HT1080 (cell line): Measurements from ENCODE around the gene SMPD1. TPM values are rescaled to one million over a fixed set of nuclear protein-coding genes. Genes with fewer than 3 reads are reported as not detected.
A peak's percentile ranks its signal among the peaks of the same experiment; 100 is the strongest.

Experiments
- DNase-seq: peaks from one replicate; pipeline ENCODE4 v3.0.0-alpha.2; 2015; ENCODE audit warnings: low read depth
- polyA plus RNA-seq, 2 experiments: library from polyadenylated mRNA; depleted of rRNA; stranded (reverse); fragments of >200 nt; gene quantifications; 2 replicates each; pipeline ENCODE4 v1.2.3, GENCODE V29; 2015
- total RNA-seq: library from RNA; depleted of rRNA; stranded (reverse); fragments of >200 nt; shearing (Covaris generic); gene quantifications from 2 replicates; pipeline ENCODE4 v1.2.3, GENCODE V29; 2014; rRNA removed

The SMPD1 gene
- total RNA-seq = 30.8 and 32.1 TPM in 2 replicates
- polyA plus RNA-seq (2015; cell fraction: cytosol; rRNA removed) = 63.3 and 67.5 TPM in 2 replicates
- 55.7 and 63.2 TPM in 2 replicates for polyA plus RNA-seq (2015; cell fraction: nucleus; rRNA removed)

- DNase-seq = peak; percentile 89
These were observed at the start of gene SMPD1 for GRCh38 chr11:6389905-6390717. Gene SMPD1, plus strand, starts transcription at chr11:6390474. Its CDS starts 125 bp downstream, at chr11:6390599.

- DNase-seq = no peak
These were observed 44.9 kb upstream of the SMPD1 start for GRCh38 chr11:6345366-6345765.

- no peak for DNase-seq
These were observed 40.2 kb upstream of the SMPD1 start for GRCh38 chr11:6350043-6350442.

- no peak for DNase-seq
These were observed 39.8 kb upstream of the SMPD1 start for GRCh38 chr11:6350486-6350885.

- DNase-seq = no peak
These were observed 38.4 kb upstream of the SMPD1 start for GRCh38 chr11:6351782-6352382.

GRCh38 chr11:6353367-6353987 lies 36.8 kb upstream of the SMPD1 start:
- peak; percentile 51 for DNase-seq

GRCh38 chr11:6354651-6355485 lies 35.4 kb upstream of the SMPD1 start:
- no peak for DNase-seq

GRCh38 chr11:6356503-6357055 lies 33.7 kb upstream of the SMPD1 start:
- no peak for DNase-seq

GRCh38 chr11:6357222-6357621 lies 33.1 kb upstream of the SMPD1 start:
- peak; percentile 73 for DNase-seq

- no peak for DNase-seq
These were observed 30.1 kb upstream of the SMPD1 start for GRCh38 chr11:6360183-6360582.

GRCh38 chr11:6362185-6362872 lies 27.9 kb upstream of the SMPD1 start:
- DNase-seq = no peak

GRCh38 chr11:6362873-6363678 lies 27.2 kb upstream of the SMPD1 start:
- DNase-seq = peak; percentile 66

- no peak for DNase-seq
These were observed 24.6 kb upstream of the SMPD1 start for GRCh38 chr11:6365659-6366058.

- no peak for DNase-seq
These were observed 18.4 kb upstream of the SMPD1 start for GRCh38 chr11:6371825-6372224.

GRCh38 chr11:6377902-6378639 lies 12.2 kb upstream of the SMPD1 start:
- peak; percentile 42 for DNase-seq

- DNase-seq = no peak
These were observed 11.7 kb upstream of the SMPD1 start for GRCh38 chr11:6378640-6378989.

GRCh38 chr11:6385046-6385777 lies 5.1 kb upstream of the SMPD1 start:
- DNase-seq = no peak
